Stomach (tissue), 9 donors: ENCODE data around the gene PITPNC1. TPM values are rescaled to one million over a fixed set of nuclear protein-coding genes. Genes with fewer than 3 reads are reported as not detected.
"Not testable (repeated sequence)": the region's sequence is repeated elsewhere in the genome, so short reads cannot be mapped to it uniquely, and the experiment has no call there.

Experiments used
- DNase-seq, 2 donors: peaks; one replicate each; pipeline versions ENCODE4 v3.0.0 to v3.0.0-alpha.2; 2013 to 2019
- H3K27ac ChIP-seq, 5 donors: fragments of 200-600 bp in 4 of 5; sonication (generic) in 4 of 5; one replicate each; pipeline ENCODE4 v1.5.1; 2013 to 2019; ENCODE audit warnings: mild to moderate bottlenecking in 1 of 5, moderate library complexity in 1 of 5
- H3K27me3 ChIP-seq, 3 donors: fragments of 200-600 bp; sonication (generic); one replicate each; pipeline ENCODE4 v1.5.1; 2017 to 2019; ENCODE audit warnings: mixed run types in 1 of 3
- H3K36me3 ChIP-seq, 4 donors: fragments of 200-600 bp; sonication (generic); 1 replicate in 3 of 4; 2 replicates in 1 of 4; pipeline ENCODE4 v1.5.1; 2016 to 2019
- H3K4me1 ChIP-seq, 4 donors: fragments of 200-600 bp; sonication (generic); one replicate each; pipeline ENCODE4 v1.5.1; 2016 to 2019
- H3K4me3 ChIP-seq, 4 donors: fragments of 200-600 bp; sonication (generic) in 3 of 4; one replicate each; pipeline ENCODE4 v1.5.1; 2016 to 2019; ENCODE audit warnings: mild to moderate bottlenecking in 1 of 4
- H3K9me3 ChIP-seq, 4 donors: fragments of 200-600 bp; sonication (generic); one replicate each; pipeline ENCODE4 v1.5.1; 2016 to 2019
- EP300 ChIP-seq: sonication (generic); formaldehyde crosslinking; IDR thresholded peaks from one replicate; pipeline ENCODE4 v1.6.1; 2017; ENCODE audit warnings: antibody characterized with exemption
- POLR2A ChIP-seq, 4 donors: fragments of 450-650 bp; IDR thresholded peaks; one replicate each; pipeline ENCODE4 v1.6.1; 2016; ENCODE audit warnings: antibody characterized with exemption in 4 of 4, control low read depth in 2 of 4, mild to moderate bottlenecking in 1 of 4, moderate library complexity in 1 of 4
- POLR2AphosphoS5 ChIP-seq, 3 donors: sonication (generic); formaldehyde crosslinking; IDR thresholded peaks; one replicate each; pipeline ENCODE4 v1.6.1; 2016; ENCODE audit warnings: antibody characterized with exemption in 3 of 3
- WGBS, 5 donors: extraction: QIAGEN DNeasy Blood & Tissue Kit in 3 of 5; methylation state at CpG; one replicate each; pipeline versions ENCODE4 v1.1.5 to v1.1.7; 2013 to 2018; 5-methylcytosine and 5-hydroxymethylcytosine counted together
- intact Hi-C: fragments of 100-400 bp; cut with DNase I; formaldehyde crosslinking; loops from one replicate; pipeline ENCODE4 v1.15.1; 2023; ENCODE audit warnings: low total_unique reads
- polyA plus RNA-seq, 3 donors: library from polyadenylated mRNA; stranded (reverse); fragments of 200-250 nt; gene quantifications; one replicate each; pipeline ENCODE4 v1.2.3, GENCODE V29; 2013
- total RNA-seq, 5 donors: library from RNA; depleted of rRNA; stranded (reverse); fragments of >200 nt; gene quantifications; one replicate each; pipeline versions ENCODE4 v1.1.0 to v1.2.3, GENCODE V29; 2014 to 2016
- TF ChIP-seq, protein P1 (sequence below), 7 experiments: fragments of 450-650 bp in 4 of 7; fragments of 200-600 bp in 3 of 7; sonication (generic) in 3 of 7; IDR thresholded peaks; one replicate each; pipeline ENCODE4 v1.5.1; 2016 to 2019; ENCODE audit warnings: antibody characterized with exemption in 7 of 7, control low read depth in 2 of 7, mild to moderate bottlenecking in 1 of 7
- donor health status: healthy with polysubstance abuse.
- donor health status: Bipolar disorder and iron deficiency.
- donor health status: healthy.

Gene PITPNC1
- total and polyA plus RNA-seq, 8 donors: 2.3 to 25.3 (median 14.4) TPM

DNA sequence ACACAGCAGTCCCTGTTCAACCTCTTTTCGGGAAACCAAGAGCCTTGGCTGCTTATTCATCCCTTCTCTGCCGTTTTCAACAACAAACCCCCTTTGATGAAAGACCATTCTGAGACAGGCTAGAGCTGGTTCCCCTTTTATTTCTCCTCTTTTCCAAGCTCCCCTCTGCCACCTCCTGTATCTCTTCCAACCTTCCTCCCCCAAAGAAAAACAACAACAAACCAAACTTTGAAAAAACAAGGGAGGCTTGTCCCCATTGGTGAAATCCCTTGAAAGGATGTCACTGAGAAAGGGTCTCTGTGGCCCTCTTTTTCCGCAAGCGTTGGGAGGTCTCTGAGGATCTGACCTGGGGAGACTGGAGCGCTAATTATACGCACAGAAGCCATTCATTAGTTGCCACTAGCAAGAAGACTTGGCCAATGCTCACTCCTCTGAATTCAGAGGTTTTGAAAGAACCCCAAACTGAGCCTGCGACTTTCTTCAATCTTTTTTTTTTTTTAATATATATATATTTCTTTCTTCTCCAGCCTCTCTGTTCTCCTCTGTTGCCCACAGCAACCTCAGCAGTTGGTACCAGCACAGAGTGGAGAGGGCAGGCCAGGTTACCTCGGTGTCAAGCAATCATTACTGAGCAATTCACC is 101.4 kb downstream of the PITPNC1 start:
- H3K27ac ChIP-seq: peak overlapping the region; percentile 35 to 64 (median 59)

GRCh38 chr17:67479148-67479547 is 102.1 kb downstream of the PITPNC1 start:
- H3K27me3 ChIP-seq: no peaks in the 10 kb centered on the region
- 76 to 84% (median 81%) methylated on average over 3 of the region's 3 CpGs for WGBS, 5 donors
- TF ChIP-seq POLR2AphosphoS5 (IDR thresholded peaks at IDR 0.05): no peak
- TF ChIP-seq EP300: no peak
- TF ChIP-seq POLR2A (IDR thresholded peaks at IDR 0.05): no peak
- TF ChIP-seq, protein P1, sequence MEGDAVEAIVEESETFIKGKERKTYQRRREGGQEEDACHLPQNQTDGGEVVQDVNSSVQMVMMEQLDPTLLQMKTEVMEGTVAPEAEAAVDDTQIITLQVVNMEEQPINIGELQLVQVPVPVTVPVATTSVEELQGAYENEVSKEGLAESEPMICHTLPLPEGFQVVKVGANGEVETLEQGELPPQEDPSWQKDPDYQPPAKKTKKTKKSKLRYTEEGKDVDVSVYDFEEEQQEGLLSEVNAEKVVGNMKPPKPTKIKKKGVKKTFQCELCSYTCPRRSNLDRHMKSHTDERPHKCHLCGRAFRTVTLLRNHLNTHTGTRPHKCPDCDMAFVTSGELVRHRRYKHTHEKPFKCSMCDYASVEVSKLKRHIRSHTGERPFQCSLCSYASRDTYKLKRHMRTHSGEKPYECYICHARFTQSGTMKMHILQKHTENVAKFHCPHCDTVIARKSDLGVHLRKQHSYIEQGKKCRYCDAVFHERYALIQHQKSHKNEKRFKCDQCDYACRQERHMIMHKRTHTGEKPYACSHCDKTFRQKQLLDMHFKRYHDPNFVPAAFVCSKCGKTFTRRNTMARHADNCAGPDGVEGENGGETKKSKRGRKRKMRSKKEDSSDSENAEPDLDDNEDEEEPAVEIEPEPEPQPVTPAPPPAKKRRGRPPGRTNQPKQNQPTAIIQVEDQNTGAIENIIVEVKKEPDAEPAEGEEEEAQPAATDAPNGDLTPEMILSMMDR (IDR thresholded peaks at IDR 0.05): no peak
- H3K36me3 ChIP-seq: no peaks in the 10 kb centered on the region
- intact Hi-C loops: loop anchor here (5.0 kb wide), 1 partner anchor 102 kb away; the partner anchor contains the start of gene PITPNC1
- H3K4me1 ChIP-seq: peaks cover 5 to 25% (median 12%) of the 10 kb centered on the region in 4 donors
- no peak for DNase-seq
- no peaks in the 10 kb centered on the region for H3K9me3 ChIP-seq
- peak overlapping the region in 4 of 5 donors; percentile 31 to 64 (median 61) for H3K27ac ChIP-seq
- no peak overlapping the region for H3K4me3 ChIP-seq

More for the DNA sequence above, 101.4 kb downstream of the PITPNC1 start:
- no peaks in the 10 kb centered on the region for H3K9me3 ChIP-seq
- intact Hi-C loops: loop anchor here (5.0 kb wide), 1 partner anchor 101 kb away; the partner anchor contains the start of gene PITPNC1
- no peaks in the 10 kb centered on the region for H3K27me3 ChIP-seq
- TF ChIP-seq, protein P1 (IDR thresholded peaks at IDR 0.05): no peak
- TF ChIP-seq POLR2AphosphoS5 (IDR thresholded peaks at IDR 0.05): no peak
- no peak for TF ChIP-seq EP300
- no peak for TF ChIP-seq POLR2A (IDR thresholded peaks at IDR 0.05)
- peaks cover 5 to 25% (median 12%) of the 10 kb centered on the region in 4 donors for H3K4me1 ChIP-seq
- 75 to 83% (median 79%) methylated on average over 8 of the region's 8 CpGs for WGBS, 5 donors
- H3K36me3 ChIP-seq: no peaks in the 10 kb centered on the region
- no peak overlapping the region for H3K4me3 ChIP-seq
- no peak for DNase-seq

- 95 to 98% (median 98%) methylated on average over 10 to 11 of the region's 11 CpGs for WGBS, 5 donors
- H3K4me3 ChIP-seq, H3K36me3 ChIP-seq, intact Hi-C loops, H3K27me3 ChIP-seq, H3K9me3 ChIP-seq, DNase-seq: not testable (repeated sequence)
- peak overlapping the region in 2 of 5 donors; percentile 23 to 64 for H3K27ac ChIP-seq
- peaks cover 0 to 14% (median 6%) of the 10 kb centered on the region in 4 donors for H3K4me1 ChIP-seq
Observed at GRCh38 chr17:67480959-67481358, 103.9 kb downstream of the PITPNC1 start.

DNA sequence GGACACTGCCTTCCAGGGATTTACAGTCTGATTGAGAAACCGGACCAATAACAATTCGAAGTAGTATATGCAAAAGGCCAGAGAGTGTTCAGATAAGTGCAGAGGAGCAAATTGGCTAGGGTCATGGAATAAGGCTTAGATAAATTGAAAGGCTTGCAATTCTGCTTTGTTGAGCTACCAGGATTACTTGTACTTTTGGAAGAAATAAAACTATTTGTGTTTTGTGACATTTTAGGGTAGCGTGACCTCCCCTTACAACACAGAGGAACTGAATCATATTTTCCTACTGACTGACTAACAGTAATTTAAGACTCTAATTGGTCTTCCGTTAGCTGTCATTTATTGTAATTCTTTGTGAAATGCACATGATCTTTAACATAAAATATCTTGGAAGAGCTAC is 104.7 kb downstream of the PITPNC1 start:
- 58 to 69% (median 66%) methylated on average over 4 of the region's 4 CpGs for WGBS, 5 donors
- intact Hi-C loops: no loop called here
- TF ChIP-seq POLR2AphosphoS5 (IDR thresholded peaks at IDR 0.05) (peak; percentile 48 to 66 (median 48)), EP300 (no peak), POLR2A (IDR thresholded peaks at IDR 0.05) (no peak)
- Histone ChIP-seq H3K36me3 (no peaks in the 10 kb centered on the region), H3K4me1 (peaks cover 0 to 14% (median 8%) of the 10 kb centered on the region in 4 donors), H3K27me3 (no peaks in the 10 kb centered on the region), H3K4me3 (no peak overlapping the region), H3K27ac (peak overlapping the region in 3 of 5 donors; percentile 2 to 64 (median 23)), H3K9me3 (no peaks in the 10 kb centered on the region)
- no peak for DNase-seq

DNA sequence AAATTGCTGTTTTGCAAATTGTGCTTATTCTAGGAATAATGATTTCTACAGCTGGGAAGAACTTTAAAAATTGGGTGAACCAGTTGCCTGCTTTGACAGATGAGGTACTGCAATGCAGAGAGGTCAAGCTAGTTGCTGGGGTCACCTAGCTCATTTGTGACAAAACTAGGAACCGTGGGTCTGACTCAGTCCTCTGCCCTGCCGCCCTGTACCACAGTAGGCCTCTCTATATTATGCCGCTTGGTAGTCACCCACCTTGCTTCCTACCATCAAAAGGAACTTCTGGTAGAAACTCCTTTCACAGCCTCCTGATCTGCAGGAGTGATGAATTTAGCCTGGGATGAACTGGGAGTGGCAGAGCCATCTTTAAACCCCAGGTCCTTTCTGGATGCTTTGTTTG is 105.7 kb downstream of the PITPNC1 start:
- WGBS, 5 donors: 83 to 96% (median 88%) methylated on average over 3 of the region's 3 CpGs
- no peaks in the 10 kb centered on the region for H3K9me3 ChIP-seq
- H3K27ac ChIP-seq: peak overlapping the region in 2 of 5 donors; percentile 10 to 64
- H3K4me1 ChIP-seq: peaks cover 4 to 13% (median 10%) of the 10 kb centered on the region in 4 donors
- no peak for DNase-seq
- no peaks in the 10 kb centered on the region for H3K27me3 ChIP-seq
- intact Hi-C loops: no loop called here
- H3K4me3 ChIP-seq: no peak overlapping the region
- no peaks in the 10 kb centered on the region for H3K36me3 ChIP-seq
- TF ChIP-seq POLR2AphosphoS5 (IDR thresholded peaks at IDR 0.05) (no peak), EP300 (no peak)

GRCh38 chr17:67484261-67484660 is 107.2 kb downstream of the PITPNC1 start:
- H3K36me3 ChIP-seq: no peaks in the 10 kb centered on the region
- WGBS, 5 donors: 91 to 97% (median 96%) methylated on average over 4 of the region's 4 CpGs
- H3K27me3 ChIP-seq: no peaks in the 10 kb centered on the region
- no peak for TF ChIP-seq POLR2A (IDR thresholded peaks at IDR 0.05)
- TF ChIP-seq EP300: no peak
- TF ChIP-seq, protein P1 (IDR thresholded peaks at IDR 0.05): no peak
- TF ChIP-seq POLR2AphosphoS5 (IDR thresholded peaks at IDR 0.05): no peak
- H3K27ac ChIP-seq: no peak overlapping the region
- H3K4me1 ChIP-seq: peaks cover 5 to 14% (median 10%) of the 10 kb centered on the region in 4 donors
- DNase-seq: no peak
- H3K9me3 ChIP-seq: no peaks in the 10 kb centered on the region
- H3K4me3 ChIP-seq: no peak overlapping the region
- intact Hi-C loops: no loop called here
